A549 (cell line): ENCODE measurements around the gene RASSF8. TPM values are rescaled to one million over a fixed set of nuclear protein-coding genes. Genes with fewer than 3 reads are reported as not detected.

Experiments used
- ATAC-seq, 2 experiments: fragments of 200-7000 bp in 1 of 2; fragments of >200 bp in 1 of 2; cut with Nextera tagmentation in 1 of 2; cut with Tn5 transposase in 1 of 2; 3 replicates each; pipeline versions ENCODE4 v1.8.0 to v1.9.1; 2018 to 2020; ENCODE audit warnings: mild to moderate bottlenecking in 1 of 2, moderate library complexity in 1 of 2
- CTCF ChIA-PET: fragments of 300-600 bp; sonication (Branson Sonifier 250); formaldehyde crosslinking; extraction: SDS; loops from one replicate; lab custom pipeline; 2021; ENCODE audit warnings: antibody characterized with exemption, inconsistent platforms; lab: Yijun Ruan, JAX
- POLR2A ChIA-PET: fragments of 350-600 bp; formaldehyde crosslinking; extraction: SDS; loops from one replicate; lab custom pipeline; 2021; ENCODE audit warnings: antibody characterized with exemption, inconsistent platforms; lab: Yijun Ruan, JAX
- DNase-seq, 2 experiments: peaks; one replicate each; pipeline versions ENCODE4 v3.0.0 to v3.0.0-alpha.2; 2011 to 2016; ENCODE audit warnings: low read depth in 1 of 2, low spot score in 1 of 2
- FAIRE-seq: peaks from 2 replicates; lab custom pipeline; 2011; peaks lifted over from hg19 to GRCh38; lab: Jason Lieb, UNC
- H3K27ac ChIP-seq, 2 experiments: fragments of >200 bp; sonication (Bioruptor Twin); formaldehyde crosslinking; 3 replicates each; pipeline ENCODE4 v1.5.1; 2016 to 2017
- H3K4me1 ChIP-seq: fragments of >200 bp; sonication (Bioruptor Twin); formaldehyde crosslinking; 3 replicates; pipeline ENCODE4 v1.6.1; 2016
- H3K4me2 ChIP-seq: fragments of >200 bp; sonication (Bioruptor Twin); formaldehyde crosslinking; 3 replicates; pipeline ENCODE4 v1.6.1; 2016
- H3K4me3 ChIP-seq: fragments of >200 bp; sonication (Bioruptor Twin); formaldehyde crosslinking; 3 replicates; pipeline ENCODE4 v1.5.1; 2016
- H3K9me3 ChIP-seq: fragments of >200 bp; sonication (Bioruptor Twin); formaldehyde crosslinking; 3 replicates; pipeline ENCODE4 v1.6.1; 2016
- CBX2 ChIP-seq: fragments of 200-600 bp; sonication (generic); IDR thresholded peaks from 2 replicates; pipeline ENCODE4 v1.6.1; 2016; ENCODE audit warnings: low read depth, mild to moderate bottlenecking, borderline replicate concordance
- CBX8 ChIP-seq: fragments of 200-600 bp; sonication (generic); IDR thresholded peaks from 2 replicates; pipeline ENCODE4 v1.6.1; 2016
- CEBPB ChIP-seq, 2 experiments: fragments of >200 bp in 1 of 2; sonication (Bioruptor Twin) in 1 of 2; formaldehyde crosslinking in 1 of 2; IDR thresholded peaks; 2 replicates each; pipeline ENCODE4 v1.6.1; 2012 to 2016
- CHD2 ChIP-seq: fragments of 150-350 bp; IDR thresholded peaks from 2 replicates; pipeline ENCODE4 v1.6.1; 2014; ENCODE audit warnings: low read length; ENCODE audit not compliant: partially characterized antibody
- CHD4 ChIP-seq: fragments of 200-600 bp; sonication (generic); IDR thresholded peaks from 2 replicates; pipeline ENCODE4 v1.6.1; 2016; ENCODE audit warnings: antibody characterized with exemption, mild to moderate bottlenecking, borderline replicate concordance
- CTCF ChIP-seq: fragments of >200 bp; sonication (Bioruptor Twin); formaldehyde crosslinking; IDR thresholded peaks from 3 replicates; pipeline ENCODE4 v1.5.1; 2016
- EHF ChIP-seq: fragments of 250-450 bp; sonication (Bioruptor Pico); IDR thresholded peaks from 2 replicates; pipeline ENCODE4 v1.5.0; 2020; ENCODE audit warnings: mild to moderate bottlenecking
- ELK1 ChIP-seq: fragments of 150-350 bp; IDR thresholded peaks from 2 replicates; pipeline ENCODE4 v1.6.1; 2014; ENCODE audit warnings: low read depth, mild to moderate bottlenecking, low read length
- FOSB ChIP-seq: fragments of 250-450 bp; sonication (Bioruptor Pico); IDR thresholded peaks from 2 replicates; pipeline ENCODE4 v1.5.0; 2020; ENCODE audit warnings: mild to moderate bottlenecking, moderate library complexity
- FOSL2 ChIP-seq, 2 experiments: fragments of 450-650 bp in 1 of 2; fragments of >200 bp in 1 of 2; sonication (Bioruptor Twin) in 1 of 2; formaldehyde crosslinking; IDR thresholded peaks; 2 replicates each; pipeline versions ENCODE4 v1.5.0 to v1.6.1; 2016 to 2020; ENCODE audit warnings: mild to moderate bottlenecking in 1 of 2, moderate library complexity in 1 of 2
- FOXS1 ChIP-seq: fragments of 250-450 bp; sonication (Bioruptor Pico); IDR thresholded peaks from 2 replicates; pipeline ENCODE4 v1.5.0; 2020; ENCODE audit warnings: mild to moderate bottlenecking, moderate library complexity
- GATA3 ChIP-seq: IDR thresholded peaks from 2 replicates; pipeline ENCODE4 v1.6.1; 2012; ENCODE audit warnings: borderline replicate concordance
- HOXA7 ChIP-seq: fragments of 250-450 bp; sonication (Bioruptor Pico); IDR thresholded peaks from 2 replicates; pipeline ENCODE4 v1.5.0; 2020; ENCODE audit warnings: mild to moderate bottlenecking, moderate library complexity
- HOXB13 ChIP-seq: fragments of 250-450 bp; sonication (Bioruptor Pico); IDR thresholded peaks from 2 replicates; pipeline ENCODE4 v1.5.0; 2020; ENCODE audit warnings: low read depth, mild to moderate bottlenecking, moderate library complexity
- HOXB5 ChIP-seq: fragments of 250-450 bp; sonication (Bioruptor Pico); IDR thresholded peaks from 2 replicates; pipeline ENCODE4 v1.5.0; 2020; ENCODE audit warnings: mild to moderate bottlenecking, moderate library complexity
- JUN ChIP-seq, 2 experiments: fragments of >200 bp; sonication (Bioruptor Twin); formaldehyde crosslinking; IDR thresholded peaks; 2 replicates in 1 of 2; 3 replicates in 1 of 2; pipeline ENCODE4 v1.6.1; 2016 to 2017
- JUNB ChIP-seq: fragments of >200 bp; sonication (Bioruptor Twin); formaldehyde crosslinking; IDR thresholded peaks from 2 replicates; pipeline ENCODE4 v1.6.1; 2016
- MAFK ChIP-seq: fragments of 450-650 bp; IDR thresholded peaks from 2 replicates; pipeline ENCODE4 v1.6.1; 2014; ENCODE audit not compliant: partially characterized antibody
- MAZ ChIP-seq: fragments of 150-350 bp; IDR thresholded peaks from 2 replicates; pipeline ENCODE4 v1.6.1; 2014; ENCODE audit warnings: antibody characterized with exemption, low read depth, low read length, borderline replicate concordance
- MYC ChIP-seq: IDR thresholded peaks from 2 replicates; pipeline ENCODE4 v1.6.1; 2012; ENCODE audit warnings: mild to moderate bottlenecking, inconsistent platforms, low read length, improper control_type of control experiment, borderline replicate concordance
- NR3C1 ChIP-seq: fragments of >200 bp; sonication (Bioruptor Twin); formaldehyde crosslinking; IDR thresholded peaks from 3 replicates; pipeline ENCODE4 v1.6.1; 2017
- PHF8 ChIP-seq: fragments of 200-600 bp; sonication (generic); IDR thresholded peaks from 2 replicates; pipeline ENCODE4 v1.6.1; 2016; ENCODE audit warnings: low read depth, mild to moderate bottlenecking, antibody characterized with exemption, moderate library complexity, borderline replicate concordance
- POLR2AphosphoS2 ChIP-seq: conservative IDR thresholded peaks from 2 replicates; pipeline ENCODE4 v1.6.1; 2012; ENCODE audit warnings: low read length, improper control_type of control experiment, inconsistent platforms
- RNF2 ChIP-seq: fragments of 200-600 bp; sonication (generic); IDR thresholded peaks from 2 replicates; pipeline ENCODE4 v1.6.1; 2016; ENCODE audit warnings: low read depth, mild to moderate bottlenecking, antibody characterized with exemption, moderate library complexity, borderline replicate concordance
- SMC3 ChIP-seq: fragments of >200 bp; sonication (Bioruptor Twin); formaldehyde crosslinking; IDR thresholded peaks from 3 replicates; pipeline ENCODE4 v1.6.1; 2018; ENCODE audit warnings: inconsistent platforms
- SREBF2 ChIP-seq: fragments of 450-650 bp; IDR thresholded peaks from 2 replicates; pipeline ENCODE4 v1.6.1; 2014; ENCODE audit warnings: mild to moderate bottlenecking, moderate library complexity
- TP53 ChIP-seq: fragments of 250-450 bp; sonication (Bioruptor Pico); IDR thresholded peaks from 2 replicates; pipeline ENCODE4 v1.5.0; 2021; ENCODE audit warnings: mild to moderate bottlenecking, moderate library complexity
- USF2 ChIP-seq: fragments of 450-650 bp; IDR thresholded peaks from 2 replicates; pipeline ENCODE4 v1.6.1; 2014; ENCODE audit warnings: antibody characterized with exemption
- ZC3H11A ChIP-seq: fragments of 450-650 bp; IDR thresholded peaks from 2 replicates; pipeline ENCODE4 v1.6.1; 2014; ENCODE audit warnings: antibody characterized with exemption, mild to moderate bottlenecking
- WGBS: methylation state at CpG from one replicate; pipeline ENCODE4 v1.1.6; 2017; ENCODE audit errors: missing lambda C conversion rate; 5-methylcytosine and 5-hydroxymethylcytosine counted together
- polyA plus RNA-seq, 4 experiments: library from polyadenylated mRNA; depleted of rRNA in 3 of 4; stranded (reverse); fragments of >200 nt; fragmentation: RNase III in 1 of 4; extraction: RNeasy Plus Mini Kit Qiagen cat#74134 plus additional on column Dnase treatment in 1 of 4; gene quantifications; 2 replicates in 3 of 4; 3 replicates in 1 of 4; pipeline ENCODE4 v1.2.3, GENCODE V29; 2011 to 2017

The RASSF8 gene
- polyA plus RNA-seq, 2 of the 4 experiments (the other 2 are of a cell fraction): 5.7 to 8.7 TPM

- 68% methylated on average over 4 of the region's 4 CpGs for WGBS
- Histone ChIP-seq H3K9me3 (no peaks in the 10 kb centered on the region), H3K27ac (no peak overlapping the region), H3K4me2 (no peak overlapping the region), H3K4me1 (no peaks in the 10 kb centered on the region), H3K4me3 (no peak overlapping the region)
- ChIA-PET CTCF (interaction anchor here (1.0 kb wide), 1 partner anchor 12 kb away, joined by 3 read pairs; no protein-coding TSS in a partner anchor), POLR2A (no interaction called here)
- FAIRE-seq (no peak), DNase-seq (no peak), ATAC-seq (no peak)
- TF ChIP-seq HOXB13 (CRISPR knock-in tag) (no peak), RNF2 (no peak), CTCF (no peak), HOXA7 (CRISPR knock-in tag) (no peak), ELK1 (no peak)
Measured at GRCh38 chr12:25980035-25980434, 21.6 kb downstream of the RASSF8 start.

GRCh38 chr12:25981597-25981996 is 23.1 kb downstream of the RASSF8 start:
- DNase-seq (no peak), ATAC-seq (no peak), FAIRE-seq (no peak)
- Histone ChIP-seq H3K27ac (no peak overlapping the region), H3K4me3 (no peak overlapping the region), H3K4me2 (no peak overlapping the region), H3K4me1 (no peaks in the 10 kb centered on the region), H3K9me3 (no peaks in the 10 kb centered on the region)
- 69% methylated on average over 3 of the region's 3 CpGs for WGBS
- TF ChIP-seq PHF8: no peak
- no peak for TF ChIP-seq GATA3
- no peak for TF ChIP-seq JUNB
- POLR2A ChIA-PET: no interaction called here
- CTCF ChIA-PET: no interaction called here

GRCh38 chr12:25982416-25982815 is 23.9 kb downstream of the RASSF8 start:
- FAIRE-seq (no peak), ATAC-seq (no peak), DNase-seq (no peak)
- Histone ChIP-seq H3K9me3 (no peaks in the 10 kb centered on the region), H3K4me2 (no peak overlapping the region), H3K4me1 (no peaks in the 10 kb centered on the region), H3K27ac (no peak overlapping the region), H3K4me3 (no peak overlapping the region)
- WGBS: 0% methylated on average over 1 of the region's 1 CpG
- ChIA-PET POLR2A (no interaction called here), CTCF (no interaction called here)
- TF ChIP-seq ZC3H11A (no peak), FOXS1 (CRISPR knock-in tag) (no peak), HOXB5 (CRISPR knock-in tag) (no peak), FOSL2 (IDR thresholded peaks at IDR 0.05) (no peak), FOSL2 (CRISPR knock-in tag; IDR thresholded peaks at IDR 0.05) (no peak), JUN (IDR thresholded peaks at IDR 0.05) (no peak), JUNB (no peak)

- ChIA-PET POLR2A (no interaction called here), CTCF (no interaction called here)
- TF ChIP-seq POLR2AphosphoS2: no peak
- TF ChIP-seq SMC3: no peak
- TF ChIP-seq MAZ: no peak
- no peak for TF ChIP-seq EHF (CRISPR knock-in tag)
- TF ChIP-seq CBX8: no peak
- no peak for TF ChIP-seq USF2
- TF ChIP-seq MYC: no peak
- TF ChIP-seq HOXA7 (CRISPR knock-in tag): no peak
- no peak for TF ChIP-seq FOSB
- TF ChIP-seq PHF8: no peak
- no peak for TF ChIP-seq CEBPB (IDR thresholded peaks at IDR 0.05)
- TF ChIP-seq NR3C1: no peak
- no peak for TF ChIP-seq TP53
- TF ChIP-seq HOXB5 (CRISPR knock-in tag): no peak
- TF ChIP-seq CHD2: no peak
- TF ChIP-seq CBX2: no peak
- TF ChIP-seq SREBF2: no peak
- TF ChIP-seq CHD4: no peak
- no peak for TF ChIP-seq HOXB13 (CRISPR knock-in tag)
- no peak for TF ChIP-seq MAFK
- DNase-seq (no peak), FAIRE-seq (no peak), ATAC-seq (no peak)
- Histone ChIP-seq H3K4me1 (no peaks in the 10 kb centered on the region), H3K27ac (no peak overlapping the region), H3K9me3 (no peaks in the 10 kb centered on the region), H3K4me2 (no peak overlapping the region), H3K4me3 (no peak overlapping the region)
- WGBS: 76% methylated on average over 4 of the region's 4 CpGs
Measured at GRCh38 chr12:25983625-25984024, 25.1 kb downstream of the RASSF8 start.
